WTC11 (cell line): ENCODE results near the gene PMEPA1. TPM values are rescaled to one million over a fixed set of nuclear protein-coding genes. Genes with fewer than 3 reads are reported as not detected.

ENCODE experiments used
- ATAC-seq: fragments of 200-7000 bp; cut with Tn5 transposase; 2 replicates; pipeline ENCODE4 v1.10.0; 2021; ENCODE audit warnings: mild to moderate bottlenecking, moderate library complexity
- CTCF ChIA-PET: fragments of 300-600 bp; sonication (Branson Sonifier 250); formaldehyde crosslinking; loops from one replicate; lab custom pipeline; 2021; ENCODE audit warnings: antibody characterized with exemption; lab: Charles Lee
- POLR2A ChIA-PET: fragments of 350-600 bp; sonication (Branson Sonifier 250); formaldehyde crosslinking; loops from one replicate; lab custom pipeline; 2021; ENCODE audit warnings: antibody characterized with exemption; lab: Charles Lee
- DNase-seq: peaks from one replicate; pipeline ENCODE4 v3.0.0; 2021; ENCODE audit warnings: low spot score
- H3K27ac Mint-ChIP-seq: 2 replicates; pipeline ENCODE4 v1.8.0; 2021; ENCODE audit warnings: mixed read lengths
- H3K27me3 Mint-ChIP-seq: 2 replicates; pipeline ENCODE4 v1.8.0; 2021; ENCODE audit warnings: low read depth, mild to moderate bottlenecking, moderate library complexity, mixed read lengths
- H3K36me3 Mint-ChIP-seq: 2 replicates; pipeline ENCODE4 v1.8.0; 2021; ENCODE audit warnings: mixed read lengths
- H3K4me1 Mint-ChIP-seq: 2 replicates; pipeline ENCODE4 v1.8.0; 2022; ENCODE audit warnings: mixed read lengths
- H3K4me3 Mint-ChIP-seq: 2 replicates; pipeline ENCODE4 v1.8.0; 2021; ENCODE audit warnings: mild to moderate bottlenecking, moderate library complexity, mixed read lengths
- H3K9me3 Mint-ChIP-seq: 2 replicates; pipeline ENCODE4 v1.8.0; 2021; ENCODE audit warnings: mixed read lengths
- ELF4 ChIP-seq: sonication (generic); formaldehyde crosslinking; IDR thresholded peaks from 2 replicates; pipeline ENCODE4 v1.8.1; 2022; ENCODE audit warnings: low read depth, mild to moderate bottlenecking, moderate library complexity, missing genetic modification reagents
- HMGA2 ChIP-seq: fragments of 250-450 bp; sonication (Bioruptor Pico); IDR thresholded peaks from 2 replicates; pipeline ENCODE4 v1.4.0; 2021; ENCODE audit warnings: mild to moderate bottlenecking, moderate library complexity
- IRF2 ChIP-seq: sonication (generic); formaldehyde crosslinking; IDR thresholded peaks from 2 replicates; pipeline ENCODE4 v1.8.0; 2022; ENCODE audit warnings: low read depth, missing genetic modification reagents, borderline replicate concordance
- NR1H2 ChIP-seq: sonication (generic); formaldehyde crosslinking; IDR thresholded peaks from 2 replicates; pipeline ENCODE4 v1.9.0; 2021; ENCODE audit warnings: mild to moderate bottlenecking, moderate library complexity, missing genetic modification reagents
- OVOL2 ChIP-seq: fragments of 250-450 bp; sonication (Bioruptor Pico); IDR thresholded peaks from 2 replicates; pipeline ENCODE4 v1.9.0; 2021; ENCODE audit warnings: mild to moderate bottlenecking, borderline replicate concordance
- RORB ChIP-seq: fragments of 250-450 bp; sonication (Bioruptor Pico); IDR thresholded peaks from 2 replicates; pipeline ENCODE4 v1.9.0; 2021; ENCODE audit warnings: mild to moderate bottlenecking
- SP1 ChIP-seq: sonication (generic); formaldehyde crosslinking; conservative IDR thresholded peaks from 2 replicates; pipeline ENCODE4 v1.8.1; 2022; ENCODE audit warnings: missing genetic modification reagents
- TEAD1 ChIP-seq: sonication (generic); formaldehyde crosslinking; IDR thresholded peaks from 2 replicates; pipeline ENCODE4 v1.8.0; 2022; ENCODE audit warnings: mild to moderate bottlenecking, missing genetic modification reagents
- ZNF138 ChIP-seq: sonication (generic); formaldehyde crosslinking; conservative IDR thresholded peaks from 2 replicates; pipeline ENCODE4 v1.8.1; 2022; ENCODE audit warnings: mild to moderate bottlenecking, moderate library complexity, missing genetic modification reagents
- ZNF232 ChIP-seq: sonication (generic); formaldehyde crosslinking; IDR thresholded peaks from 2 replicates; pipeline ENCODE4 v1.8.0; 2022; ENCODE audit warnings: mild to moderate bottlenecking, missing genetic modification reagents
- total RNA-seq: library from RNA; stranded (reverse); gene quantifications from 3 replicates; pipeline ENCODE4 v1.2.3, GENCODE V29; 2021
- TF ChIP-seq, protein P1 (sequence below): fragments of 250-450 bp; sonication (Bioruptor Pico); IDR thresholded peaks from 2 replicates; pipeline ENCODE4 v1.9.0; 2021; ENCODE audit warnings: mild to moderate bottlenecking
- TF ChIP-seq, protein P2 (sequence below): sonication (generic); formaldehyde crosslinking; IDR thresholded peaks from 2 replicates; pipeline ENCODE4 v1.8.1; 2023; ENCODE audit warnings: mild to moderate bottlenecking, missing genetic modification reagents
- TF ChIP-seq, protein P3 (sequence below): fragments of 250-450 bp; sonication (Bioruptor Pico); conservative IDR thresholded peaks from 2 replicates; pipeline ENCODE4 v1.9.0; 2021; ENCODE audit warnings: mild to moderate bottlenecking
- TF ChIP-seq, protein P4 (sequence below): sonication (generic); formaldehyde crosslinking; IDR thresholded peaks from 2 replicates; pipeline ENCODE4 v1.8.1; 2023; ENCODE audit warnings: mild to moderate bottlenecking, missing genetic modification reagents, borderline replicate concordance
- TF ChIP-seq, protein P5 (sequence below): sonication (generic); formaldehyde crosslinking; IDR thresholded peaks from 2 replicates; pipeline ENCODE4 v1.8.1; 2022; ENCODE audit warnings: missing genetic modification reagents, borderline replicate concordance
- TF ChIP-seq, protein P6 (sequence below): sonication (generic); formaldehyde crosslinking; conservative IDR thresholded peaks from 2 replicates; pipeline ENCODE4 v1.8.1; 2022; ENCODE audit warnings: mild to moderate bottlenecking, missing genetic modification reagents

Gene PMEPA1
- total RNA-seq, 1 experiment from 2014 or later = 40.6 TPM

DNA sequence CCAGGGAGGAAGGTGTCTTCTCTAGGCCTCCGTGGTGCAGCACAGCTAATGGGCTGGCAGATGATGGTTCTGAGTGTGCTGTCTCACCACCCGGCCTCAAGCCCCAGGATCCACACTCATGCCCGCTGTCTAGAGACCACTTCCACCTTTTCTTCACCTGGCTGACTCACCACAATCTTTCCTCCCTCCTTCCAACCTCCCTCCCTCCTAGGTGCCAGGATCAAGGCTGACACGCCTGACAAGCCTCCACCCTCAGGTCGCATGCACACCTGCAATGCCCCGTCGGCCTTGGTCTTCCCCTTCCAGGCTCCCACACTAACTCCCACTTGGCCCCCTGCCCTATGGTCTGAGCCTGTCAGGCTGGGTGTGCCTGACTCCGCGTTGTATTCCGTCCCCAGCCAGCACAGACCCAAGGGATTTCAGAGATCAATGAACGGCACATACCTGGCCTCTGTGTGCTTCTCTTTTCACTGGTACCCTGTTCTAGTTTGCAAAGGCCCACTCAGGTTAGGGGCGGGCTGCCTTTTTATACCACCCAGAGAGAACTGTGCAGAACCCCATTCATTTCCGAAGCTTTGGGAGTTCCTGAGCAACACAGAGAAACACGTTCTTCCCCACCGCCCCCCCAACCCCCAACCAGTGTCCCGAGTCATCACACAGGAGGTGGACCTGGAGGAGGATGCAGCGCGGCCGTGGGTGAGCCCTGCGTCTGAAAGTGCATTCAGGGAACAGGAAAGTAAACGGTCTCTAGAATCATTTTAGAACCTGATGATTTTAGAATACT, 39.3 kb downstream of the PMEPA1 start:
- no peaks in the 10 kb centered on the region; the same call in 1 of the 2 replicates for H3K36me3 Mint-ChIP-seq
- no peaks in the 10 kb centered on the region for H3K9me3 Mint-ChIP-seq
- CTCF ChIA-PET = no interaction called here
- no peak for TF ChIP-seq IRF2 (CRISPR knock-in tag)
- TF ChIP-seq, protein P1, sequence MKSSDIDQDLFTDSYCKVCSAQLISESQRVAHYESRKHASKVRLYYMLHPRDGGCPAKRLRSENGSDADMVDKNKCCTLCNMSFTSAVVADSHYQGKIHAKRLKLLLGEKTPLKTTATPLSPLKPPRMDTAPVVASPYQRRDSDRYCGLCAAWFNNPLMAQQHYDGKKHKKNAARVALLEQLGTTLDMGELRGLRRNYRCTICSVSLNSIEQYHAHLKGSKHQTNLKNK (CRISPR knock-in tag) = no peak
- TF ChIP-seq, protein P2, sequence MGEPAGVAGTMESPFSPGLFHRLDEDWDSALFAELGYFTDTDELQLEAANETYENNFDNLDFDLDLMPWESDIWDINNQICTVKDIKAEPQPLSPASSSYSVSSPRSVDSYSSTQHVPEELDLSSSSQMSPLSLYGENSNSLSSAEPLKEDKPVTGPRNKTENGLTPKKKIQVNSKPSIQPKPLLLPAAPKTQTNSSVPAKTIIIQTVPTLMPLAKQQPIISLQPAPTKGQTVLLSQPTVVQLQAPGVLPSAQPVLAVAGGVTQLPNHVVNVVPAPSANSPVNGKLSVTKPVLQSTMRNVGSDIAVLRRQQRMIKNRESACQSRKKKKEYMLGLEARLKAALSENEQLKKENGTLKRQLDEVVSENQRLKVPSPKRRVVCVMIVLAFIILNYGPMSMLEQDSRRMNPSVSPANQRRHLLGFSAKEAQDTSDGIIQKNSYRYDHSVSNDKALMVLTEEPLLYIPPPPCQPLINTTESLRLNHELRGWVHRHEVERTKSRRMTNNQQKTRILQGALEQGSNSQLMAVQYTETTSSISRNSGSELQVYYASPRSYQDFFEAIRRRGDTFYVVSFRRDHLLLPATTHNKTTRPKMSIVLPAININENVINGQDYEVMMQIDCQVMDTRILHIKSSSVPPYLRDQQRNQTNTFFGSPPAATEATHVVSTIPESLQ = no peak
- TF ChIP-seq, all 79 proteins: peak for 0
- ATAC-seq (no peak), DNase-seq (no peak)
- no peaks in the 10 kb centered on the region for H3K27me3 Mint-ChIP-seq
- POLR2A ChIA-PET = no interaction called here
- peak overlapping the region; percentile 81 for H3K27ac Mint-ChIP-seq
- H3K4me1 Mint-ChIP-seq = peaks cover 68% of the 10 kb centered on the region
- H3K4me3 Mint-ChIP-seq = no peak overlapping the region

DNA sequence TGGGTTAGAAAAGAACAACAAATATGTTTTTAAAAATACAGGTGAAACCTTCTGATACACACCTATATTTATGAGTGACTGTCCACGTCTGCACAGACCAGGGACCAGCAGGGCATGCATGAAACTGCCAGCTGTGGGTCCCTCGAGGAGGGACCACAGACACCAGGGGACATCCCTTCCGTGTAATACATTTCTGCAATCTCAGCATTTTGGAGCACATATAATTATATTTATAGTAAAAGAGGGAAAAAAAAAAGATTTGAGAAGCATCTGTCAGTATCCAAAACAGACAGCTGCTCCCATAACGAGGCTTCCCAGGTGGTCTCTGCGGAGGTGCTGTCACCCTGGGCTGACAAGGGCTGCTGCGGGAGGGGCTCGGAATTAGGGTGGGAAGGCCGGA, 40.2 kb downstream of the PMEPA1 start:
- H3K4me1 Mint-ChIP-seq = peaks cover 62% of the 10 kb centered on the region
- H3K36me3 Mint-ChIP-seq = no peaks in the 10 kb centered on the region; the same call in 1 of the 2 replicates
- TF ChIP-seq, protein P3, sequence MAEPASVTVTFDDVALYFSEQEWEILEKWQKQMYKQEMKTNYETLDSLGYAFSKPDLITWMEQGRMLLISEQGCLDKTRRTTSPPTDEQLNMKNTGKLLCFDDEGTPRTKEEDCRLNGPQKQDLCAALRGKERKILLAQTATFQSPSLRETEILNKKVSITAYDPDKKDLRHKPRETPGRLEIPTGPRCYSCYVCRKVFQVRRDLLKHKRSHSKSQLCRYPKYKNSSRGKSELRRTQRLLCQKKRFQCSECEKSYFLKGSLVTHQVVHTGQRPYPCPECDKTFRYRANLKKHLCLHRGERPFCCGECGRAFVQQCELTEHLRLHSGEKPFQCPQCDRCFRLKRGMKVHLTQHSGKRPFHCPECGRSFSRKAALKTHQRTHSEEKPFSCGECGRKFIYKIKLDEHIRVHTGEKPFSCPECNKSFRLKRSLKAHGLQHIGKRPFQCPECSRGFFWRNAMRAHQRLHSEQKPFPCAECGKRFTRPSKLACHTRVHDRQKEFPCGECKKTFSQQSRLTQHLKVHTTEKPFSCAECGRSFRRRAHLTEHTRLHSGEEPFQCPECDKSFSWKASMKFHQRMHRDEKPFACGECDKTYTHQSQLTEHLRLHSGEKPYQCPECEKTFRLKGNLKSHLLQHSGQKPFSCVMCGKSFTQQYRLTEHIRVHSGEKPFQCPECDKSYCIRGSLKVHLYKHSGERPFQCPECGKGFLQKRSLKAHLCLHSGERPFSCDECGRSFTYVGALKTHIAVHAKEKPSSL (CRISPR knock-in tag) = no peak
- TF ChIP-seq, protein P4, sequence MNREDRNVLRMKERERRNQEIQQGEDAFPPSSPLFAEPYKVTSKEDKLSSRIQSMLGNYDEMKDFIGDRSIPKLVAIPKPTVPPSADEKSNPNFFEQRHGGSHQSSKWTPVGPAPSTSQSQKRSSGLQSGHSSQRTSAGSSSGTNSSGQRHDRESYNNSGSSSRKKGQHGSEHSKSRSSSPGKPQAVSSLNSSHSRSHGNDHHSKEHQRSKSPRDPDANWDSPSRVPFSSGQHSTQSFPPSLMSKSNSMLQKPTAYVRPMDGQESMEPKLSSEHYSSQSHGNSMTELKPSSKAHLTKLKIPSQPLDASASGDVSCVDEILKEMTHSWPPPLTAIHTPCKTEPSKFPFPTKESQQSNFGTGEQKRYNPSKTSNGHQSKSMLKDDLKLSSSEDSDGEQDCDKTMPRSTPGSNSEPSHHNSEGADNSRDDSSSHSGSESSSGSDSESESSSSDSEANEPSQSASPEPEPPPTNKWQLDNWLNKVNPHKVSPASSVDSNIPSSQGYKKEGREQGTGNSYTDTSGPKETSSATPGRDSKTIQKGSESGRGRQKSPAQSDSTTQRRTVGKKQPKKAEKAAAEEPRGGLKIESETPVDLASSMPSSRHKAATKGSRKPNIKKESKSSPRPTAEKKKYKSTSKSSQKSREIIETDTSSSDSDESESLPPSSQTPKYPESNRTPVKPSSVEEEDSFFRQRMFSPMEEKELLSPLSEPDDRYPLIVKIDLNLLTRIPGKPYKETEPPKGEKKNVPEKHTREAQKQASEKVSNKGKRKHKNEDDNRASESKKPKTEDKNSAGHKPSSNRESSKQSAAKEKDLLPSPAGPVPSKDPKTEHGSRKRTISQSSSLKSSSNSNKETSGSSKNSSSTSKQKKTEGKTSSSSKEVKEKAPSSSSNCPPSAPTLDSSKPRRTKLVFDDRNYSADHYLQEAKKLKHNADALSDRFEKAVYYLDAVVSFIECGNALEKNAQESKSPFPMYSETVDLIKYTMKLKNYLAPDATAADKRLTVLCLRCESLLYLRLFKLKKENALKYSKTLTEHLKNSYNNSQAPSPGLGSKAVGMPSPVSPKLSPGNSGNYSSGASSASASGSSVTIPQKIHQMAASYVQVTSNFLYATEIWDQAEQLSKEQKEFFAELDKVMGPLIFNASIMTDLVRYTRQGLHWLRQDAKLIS (CRISPR knock-in tag) = no peak
- TF ChIP-seq, protein P5, sequence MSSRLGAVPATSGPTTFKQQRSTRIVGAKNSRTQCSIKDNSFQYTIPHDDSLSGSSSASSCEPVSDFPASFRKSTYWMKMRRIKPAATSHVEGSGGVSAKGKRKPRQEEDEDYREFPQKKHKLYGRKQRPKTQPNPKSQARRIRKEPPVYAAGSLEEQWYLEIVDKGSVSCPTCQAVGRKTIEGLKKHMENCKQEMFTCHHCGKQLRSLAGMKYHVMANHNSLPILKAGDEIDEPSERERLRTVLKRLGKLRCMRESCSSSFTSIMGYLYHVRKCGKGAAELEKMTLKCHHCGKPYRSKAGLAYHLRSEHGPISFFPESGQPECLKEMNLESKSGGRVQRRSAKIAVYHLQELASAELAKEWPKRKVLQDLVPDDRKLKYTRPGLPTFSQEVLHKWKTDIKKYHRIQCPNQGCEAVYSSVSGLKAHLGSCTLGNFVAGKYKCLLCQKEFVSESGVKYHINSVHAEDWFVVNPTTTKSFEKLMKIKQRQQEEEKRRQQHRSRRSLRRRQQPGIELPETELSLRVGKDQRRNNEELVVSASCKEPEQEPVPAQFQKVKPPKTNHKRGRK (CRISPR knock-in tag) = no peak
- no peak for TF ChIP-seq ELF4 (CRISPR knock-in tag)
- TF ChIP-seq TEAD1 (CRISPR knock-in tag) = no peak
- no peak for TF ChIP-seq ZNF138
- TF ChIP-seq NR1H2 = no peak
- TF ChIP-seq, protein P6, sequence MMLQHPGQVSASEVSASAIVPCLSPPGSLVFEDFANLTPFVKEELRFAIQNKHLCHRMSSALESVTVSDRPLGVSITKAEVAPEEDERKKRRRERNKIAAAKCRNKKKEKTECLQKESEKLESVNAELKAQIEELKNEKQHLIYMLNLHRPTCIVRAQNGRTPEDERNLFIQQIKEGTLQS (CRISPR knock-in tag) = no peak
- no peak for TF ChIP-seq RORB
- no peak for TF ChIP-seq HMGA2 (CRISPR knock-in tag)
- TF ChIP-seq SP1 (CRISPR knock-in tag) = no peak
- no peak for TF ChIP-seq OVOL2
- no peak for TF ChIP-seq ZNF232 (CRISPR knock-in tag)
- ATAC-seq (no peak), DNase-seq (no peak)
- no peaks in the 10 kb centered on the region for H3K27me3 Mint-ChIP-seq
- POLR2A ChIA-PET = no interaction called here
- no peaks in the 10 kb centered on the region for H3K9me3 Mint-ChIP-seq
- H3K27ac Mint-ChIP-seq = no peak overlapping the region
- no peak overlapping the region for H3K4me3 Mint-ChIP-seq
- CTCF ChIA-PET = interaction anchor here (1.6 kb wide), 1 partner anchor 14 kb away, joined by 3 read pairs; no protein-coding TSS in a partner anchor
